ENCODE results near the gene LRRC10B.

The LRRC10B gene

GRCh38 chr11:61486779-61487178 is 21.8 kb upstream of the LRRC10B start:
- no peak for DNase-seq (ENCODE audit: low read depth in 2 of 2)

GRCh38 chr11:61487342-61488025 is 21.1 kb upstream of the LRRC10B start:
- DNase-seq (ENCODE audit: low read depth in 2 of 2), result no peak

- DNase-seq (ENCODE audit: low read depth in 2 of 2), result no peak
Measured at GRCh38 chr11:61488651-61489291, 19.8 kb upstream of the LRRC10B start.

DNA sequence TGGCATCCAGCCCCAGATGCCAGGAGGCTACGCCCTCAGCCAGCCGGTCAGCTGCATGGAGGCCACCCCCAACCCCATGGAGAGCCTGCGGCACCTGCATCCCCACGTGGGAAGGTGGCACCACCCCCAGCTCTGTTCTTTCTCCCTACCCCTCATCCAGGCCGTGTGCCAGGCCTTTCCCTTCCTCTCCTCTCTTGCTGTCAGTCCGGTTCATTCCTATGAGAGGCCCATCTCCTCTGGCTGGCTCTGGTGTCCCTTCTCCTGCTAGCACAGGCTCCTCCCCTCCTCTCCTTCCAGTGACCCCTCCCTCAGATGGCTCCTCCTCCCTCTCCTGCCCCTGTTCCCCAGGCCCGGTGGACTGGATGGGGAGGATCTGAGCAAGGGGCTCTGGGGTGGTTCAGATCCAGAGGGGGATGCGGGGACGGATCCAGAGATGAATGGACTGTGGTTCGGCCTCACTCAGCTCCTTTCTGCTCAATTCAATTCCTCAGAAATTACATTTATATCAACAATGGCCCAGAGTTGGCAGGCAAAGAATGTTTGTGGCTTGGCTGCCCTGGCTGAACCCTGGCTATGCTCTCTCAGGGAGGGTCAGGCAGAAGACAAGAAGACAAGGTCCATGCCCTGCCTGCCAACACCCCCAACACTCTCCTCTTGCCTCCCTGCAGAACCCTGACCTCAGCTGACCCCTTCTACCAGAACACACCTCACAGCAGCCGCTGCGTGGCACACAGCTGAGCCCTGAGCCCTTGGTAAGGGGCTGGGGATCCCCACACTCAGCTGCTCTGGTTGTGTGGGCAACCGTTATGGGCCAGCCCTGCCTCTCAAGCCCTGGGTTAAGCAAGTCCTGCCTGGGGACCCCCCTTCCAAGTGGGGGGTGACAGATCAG is 18.5 kb upstream of the LRRC10B start:
- no peak for DNase-seq (ENCODE audit: low read depth in 2 of 2)

- DNase-seq (ENCODE audit: low read depth in 2 of 2), result no peak
Measured at GRCh38 chr11:61491736-61492395, 16.7 kb upstream of the LRRC10B start.

- DNase-seq (ENCODE audit: low read depth in 2 of 2), result no peak
Measured at GRCh38 chr11:61494381-61494961, 14.1 kb upstream of the LRRC10B start.

GRCh38 chr11:61495801-61496601 is 12.5 kb upstream of the LRRC10B start:
- no peak for DNase-seq (ENCODE audit: low read depth in 2 of 2)

GRCh38 chr11:61496602-61497400 is 11.7 kb upstream of the LRRC10B start:
- DNase-seq (ENCODE audit: low read depth in 2 of 2), result no peak

- no peak for DNase-seq (ENCODE audit: low read depth in 2 of 2)
Measured at GRCh38 chr11:61497473-61497872, 11.1 kb upstream of the LRRC10B start.

- DNase-seq (ENCODE audit: low read depth in 2 of 2), result no peak
Measured at GRCh38 chr11:61497876-61498275, 10.7 kb upstream of the LRRC10B start.

- DNase-seq (ENCODE audit: low read depth in 2 of 2), result no peak
Measured at GRCh38 chr11:61498767-61499341, 9.7 kb upstream of the LRRC10B start.

DNA sequence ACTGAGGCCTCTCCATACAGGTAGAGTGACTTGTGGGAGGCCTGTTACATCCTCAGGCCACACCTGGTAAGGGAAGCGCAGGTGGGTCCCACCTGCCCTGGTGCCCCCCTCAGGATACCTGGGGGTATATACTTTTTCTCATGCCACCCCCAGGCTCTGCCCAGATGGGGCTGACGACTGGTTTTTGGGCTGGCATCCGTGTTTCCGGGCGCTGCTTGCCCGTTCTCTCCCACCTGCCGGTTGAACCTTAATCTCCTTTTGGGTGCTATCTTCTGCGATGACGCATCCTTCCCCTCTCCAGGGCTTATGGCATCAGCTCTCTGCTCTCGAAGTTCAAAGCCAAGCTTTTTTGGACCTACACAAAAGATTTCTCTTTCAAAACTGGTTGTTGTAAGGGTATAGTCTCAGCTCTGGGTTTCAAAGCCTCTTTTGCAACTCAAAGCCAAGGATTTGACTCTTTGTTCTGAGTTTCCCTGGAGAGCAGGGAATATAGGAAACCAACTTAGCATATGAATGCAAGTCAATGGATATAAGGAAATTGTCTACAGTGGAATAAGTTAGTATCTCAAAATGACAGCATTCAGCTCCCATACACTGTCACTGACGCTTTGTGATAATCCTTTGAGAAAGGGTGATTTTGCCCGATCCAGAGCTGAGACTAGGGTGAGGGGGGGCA is 8.6 kb upstream of the LRRC10B start:
- DNase-seq (ENCODE audit: low read depth in 2 of 2), result no peak

DNA sequence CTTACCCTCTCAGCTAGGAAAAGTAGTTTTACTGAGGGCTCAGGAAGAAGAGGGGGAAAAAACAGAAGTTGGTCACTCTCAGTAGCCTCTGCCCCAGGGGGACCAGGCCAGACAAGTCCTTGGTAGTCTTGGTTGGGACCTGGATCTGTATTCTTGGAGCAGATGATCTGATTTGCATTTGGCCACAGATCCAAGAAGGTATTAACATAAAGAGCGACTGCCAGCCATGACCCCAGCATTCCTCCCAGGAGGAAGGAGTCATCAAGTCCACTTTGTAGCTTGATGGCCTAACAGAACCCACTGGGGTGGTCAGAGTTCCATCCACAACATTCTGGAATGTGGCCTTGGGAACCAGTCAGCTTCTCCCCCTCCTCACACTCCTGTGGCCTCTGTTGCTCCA is 6.0 kb upstream of the LRRC10B start:
- no peak for DNase-seq (ENCODE audit: low read depth in 2 of 2)

DNA sequence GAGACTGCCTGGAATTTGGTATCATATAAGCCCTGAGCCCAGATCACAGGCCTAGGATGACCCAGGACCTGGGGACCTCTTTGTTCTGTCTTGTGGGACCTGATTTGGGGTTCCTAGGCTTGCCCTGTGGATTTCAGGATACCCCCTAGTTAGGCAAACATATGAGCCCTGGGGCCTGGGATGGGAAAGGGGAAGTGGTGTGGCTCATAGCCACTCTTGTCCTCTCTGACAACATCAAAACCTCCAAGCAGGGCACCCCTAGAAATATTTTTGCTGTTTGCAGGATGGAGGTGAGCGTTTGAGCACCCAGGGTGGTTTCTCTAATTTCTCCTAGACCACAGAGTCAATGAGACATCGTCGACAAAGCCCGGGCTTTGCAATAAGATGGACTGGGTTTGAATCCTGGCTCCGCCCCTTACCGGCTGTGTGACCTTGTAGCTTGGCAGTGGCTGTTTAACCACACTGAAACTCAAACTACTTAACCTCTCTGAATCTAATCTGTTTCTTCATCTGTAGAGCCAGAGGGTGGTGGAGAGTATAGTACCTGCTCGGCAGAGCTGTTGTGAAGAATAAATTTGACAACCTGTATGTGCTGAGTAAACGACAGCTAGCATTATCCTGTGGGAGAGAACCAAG is 5.3 kb upstream of the LRRC10B start:
- DNase-seq (ENCODE audit: low read depth in 2 of 2), result no peak

- DNase-seq (ENCODE audit: low read depth in 2 of 2), result no peak
Measured at GRCh38 chr11:61505106-61505505, 3.4 kb upstream of the LRRC10B start.

GRCh38 chr11:61505640-61506155 is 2.9 kb upstream of the LRRC10B start:
- DNase-seq (ENCODE audit: low read depth in 2 of 2), result no peak

- no peak for DNase-seq (ENCODE audit: low read depth in 2 of 2)
Measured at GRCh38 chr11:61507012-61507768, 1.4 kb upstream of the LRRC10B start.

Measured in fibroblast of skin of left biceps (primary cell).